ENCODE measurements around the gene CYP2S1. TPM values are rescaled to one million over a fixed set of nuclear protein-coding genes. Genes with fewer than 3 reads are reported as not detected.
A peak's percentile ranks its signal among the peaks of the same experiment; 100 is the strongest.

Gene CYP2S1
- total RNA-seq, 2 donors from 2014 or later = 8.6 to 26.7 TPM

- H3K4me3 Mint-ChIP-seq = peak overlapping the region; percentile 69
- H3K4me1 Mint-ChIP-seq = peaks cover 27% of the 10 kb centered on the region
- WGBS, 2 experiments (ENCODE audit: insufficient coverage in 1 of 2, insufficient read length in 1 of 2) = 16 to 22% methylated on average over 8 to 13 of the region's 13 CpGs
- peaks cover 2% of the 10 kb centered on the region for H3K27me3 Mint-ChIP-seq (ENCODE audit: insufficient read depth)
- no peaks in the 10 kb centered on the region for H3K27me3 ChIP-seq (ENCODE audit: control insufficient read depth, insufficient read depth, low read length, poor library complexity, severe bottlenecking)
- H3K4me3 ChIP-seq (ENCODE audit: low read length) = peak overlapping the region; percentile 82
- peak; percentile 70 for DNase-seq
- no peak for TF ChIP-seq CTCF (conservative IDR thresholded peaks at IDR 0.05)
- no peak overlapping the region for H3K27ac ChIP-seq (ENCODE audit: low read depth, low read length)
- no peaks in the 10 kb centered on the region for H3K9me3 Mint-ChIP-seq
- H3K27ac Mint-ChIP-seq = no peak overlapping the region
- H3K36me3 ChIP-seq (ENCODE audit: control insufficient read depth, insufficient read depth, low read length) = no peaks in the 10 kb centered on the region
- no peak overlapping the region for H3K9ac ChIP-seq (ENCODE audit: extremely low read depth, low read length, poor library complexity, severe bottlenecking)
- H3K36me3 Mint-ChIP-seq (ENCODE audit: low read depth) = peaks cover 2% of the 10 kb centered on the region
- H3K4me1 ChIP-seq (ENCODE audit: control insufficient read depth, insufficient read depth, low read length) = no peaks in the 10 kb centered on the region
- H3K9me3 ChIP-seq (ENCODE audit: control insufficient read depth, low read length) = no peaks in the 10 kb centered on the region
Measured at GRCh38 chr19:41193430-41194156, 574 bp downstream of the CYP2S1 start.

GRCh38 chr19:41194157-41194552 lies 1.1 kb downstream of the CYP2S1 start:
- no peaks in the 10 kb centered on the region for H3K9me3 Mint-ChIP-seq
- Histone ChIP-seq H3K27ac (ENCODE audit: low read depth, low read length) (no peak overlapping the region), H3K4me1 (ENCODE audit: control insufficient read depth, insufficient read depth, low read length) (no peaks in the 10 kb centered on the region), H3K4me3 (ENCODE audit: low read length) (peak overlapping the region; percentile 82), H3K36me3 (ENCODE audit: control insufficient read depth, insufficient read depth, low read length) (no peaks in the 10 kb centered on the region), H3K27me3 (ENCODE audit: control insufficient read depth, insufficient read depth, low read length, poor library complexity, severe bottlenecking) (no peaks in the 10 kb centered on the region), H3K9me3 (ENCODE audit: control insufficient read depth, low read length) (no peaks in the 10 kb centered on the region), H3K9ac (ENCODE audit: extremely low read depth, low read length, poor library complexity, severe bottlenecking) (no peak overlapping the region)
- H3K36me3 Mint-ChIP-seq (ENCODE audit: low read depth) = peaks cover 6% of the 10 kb centered on the region
- H3K27me3 Mint-ChIP-seq (ENCODE audit: insufficient read depth) = peaks cover 2% of the 10 kb centered on the region
- peaks cover 27% of the 10 kb centered on the region for H3K4me1 Mint-ChIP-seq
- no peak for TF ChIP-seq CTCF (conservative IDR thresholded peaks at IDR 0.05)
- 38 to 68% methylated on average over 2 to 6 of the region's 6 CpGs for WGBS, 2 experiments (ENCODE audit: insufficient coverage in 1 of 2, insufficient read length in 1 of 2)
- no peak for DNase-seq
- peak overlapping the region; percentile 69 for H3K4me3 Mint-ChIP-seq
- no peak overlapping the region for H3K27ac Mint-ChIP-seq

GRCh38 chr19:41195675-41196497 lies 2.9 kb downstream of the CYP2S1 start:
- 83 to 88% methylated on average over 10 of the region's 10 CpGs for WGBS, 2 experiments (ENCODE audit: insufficient coverage in 1 of 2, insufficient read length in 1 of 2)
- TF ChIP-seq CTCF (conservative IDR thresholded peaks at IDR 0.05) = no peak
- no peak for DNase-seq
- Mint-ChIP-seq H3K4me3 (no peak overlapping the region), H3K27ac (no peak overlapping the region), H3K36me3 (ENCODE audit: low read depth) (peaks cover 14% of the 10 kb centered on the region), H3K27me3 (ENCODE audit: insufficient read depth) (peaks cover 2% of the 10 kb centered on the region), H3K9me3 (no peaks in the 10 kb centered on the region), H3K4me1 (peaks cover 17% of the 10 kb centered on the region)
- no peak overlapping the region for H3K27ac ChIP-seq (ENCODE audit: low read depth, low read length)
- no peak overlapping the region for H3K9ac ChIP-seq (ENCODE audit: extremely low read depth, low read length, poor library complexity, severe bottlenecking)
- no peak overlapping the region for H3K4me3 ChIP-seq (ENCODE audit: low read length)
- H3K4me1 ChIP-seq (ENCODE audit: control insufficient read depth, insufficient read depth, low read length) = no peaks in the 10 kb centered on the region
- H3K36me3 ChIP-seq (ENCODE audit: control insufficient read depth, insufficient read depth, low read length) = no peaks in the 10 kb centered on the region
- no peaks in the 10 kb centered on the region for H3K9me3 ChIP-seq (ENCODE audit: control insufficient read depth, low read length)
- no peaks in the 10 kb centered on the region for H3K27me3 ChIP-seq (ENCODE audit: control insufficient read depth, insufficient read depth, low read length, poor library complexity, severe bottlenecking)

Measured in endodermal cell (in vitro differentiated cells).